GM21717 (cell line): ENCODE results near the gene ASTN2.

Source experiments
- ATAC-seq: cut with Tn5 transposase; IDR thresholded peaks from one replicate; pipeline ENCODE4 v1.9.1; 2021; ENCODE audit warnings: mild to moderate bottlenecking, moderate library complexity; ENCODE audit not compliant: unreplicated experiment

Gene ASTN2

GRCh38 chr9:117414220-117414905, 494 bp downstream of the ASTN2 start:
- ATAC-seq: no peak

GRCh38 chr9:117413346-117414219, 1.3 kb downstream of the ASTN2 start:
- no peak for ATAC-seq

GRCh38 chr9:117412841-117413240, 2.0 kb downstream of the ASTN2 start:
- ATAC-seq: no peak

- ATAC-seq: no peak
Measured at GRCh38 chr9:117412006-117412715, 2.7 kb downstream of the ASTN2 start.

- no peak for ATAC-seq
Measured at GRCh38 chr9:117411547-117411946, 3.3 kb downstream of the ASTN2 start.

- no peak for ATAC-seq
Measured at GRCh38 chr9:117409321-117409720, 5.5 kb downstream of the ASTN2 start.

GRCh38 chr9:117407436-117408022, 7.3 kb downstream of the ASTN2 start:
- no peak for ATAC-seq

GRCh38 chr9:117405950-117406705, 8.7 kb downstream of the ASTN2 start:
- no peak for ATAC-seq

- no peak for ATAC-seq
Measured at GRCh38 chr9:117403848-117404247, 11.0 kb downstream of the ASTN2 start.

- ATAC-seq: no peak
Measured at GRCh38 chr9:117403403-117403811, 11.4 kb downstream of the ASTN2 start.

- ATAC-seq: no peak
Measured at GRCh38 chr9:117400171-117400570, 14.7 kb downstream of the ASTN2 start.

GRCh38 chr9:117395151-117395650, 19.7 kb downstream of the ASTN2 start:
- no peak for ATAC-seq

GRCh38 chr9:117394655-117395054, 20.2 kb downstream of the ASTN2 start:
- no peak for ATAC-seq

- ATAC-seq: no peak
Measured at GRCh38 chr9:117392992-117393391, 21.9 kb downstream of the ASTN2 start.

- no peak for ATAC-seq
Measured at GRCh38 chr9:117387422-117387821, 27.4 kb downstream of the ASTN2 start.

- ATAC-seq: no peak
Measured at GRCh38 chr9:117379341-117379740, 35.5 kb downstream of the ASTN2 start.

- ATAC-seq: no peak
Measured at GRCh38 chr9:117377046-117377445, 37.8 kb downstream of the ASTN2 start.

GRCh38 chr9:117375956-117376355, 38.9 kb downstream of the ASTN2 start:
- ATAC-seq: no peak

- no peak for ATAC-seq
Measured at GRCh38 chr9:117374076-117374725, 40.7 kb downstream of the ASTN2 start.
